ENCODE measurements around the gene AGFG2.
A peak's percentile ranks its signal among the peaks of the same experiment; 100 is the strongest.

The AGFG2 gene

GRCh38 chr7:100565133-100565571 lies 26.1 kb downstream of the AGFG2 start:
- no peak overlapping the region for H2AFZ ChIP-seq (ENCODE audit: low read length)
- no peaks in the 10 kb centered on the region for H4K20me1 ChIP-seq (ENCODE audit: insufficient read depth, low read length, poor library complexity, severe bottlenecking)
- H3F3A ChIP-seq (ENCODE audit: low read depth) = no peaks in the 10 kb centered on the region
- H3K4me1 ChIP-seq (ENCODE audit: insufficient read depth, low read length, poor library complexity, severe bottlenecking) = peaks cover 35% of the 10 kb centered on the region
- no peaks in the 10 kb centered on the region for H3K27me3 ChIP-seq (ENCODE audit: insufficient read depth, low read length, poor library complexity, severe bottlenecking)
- H3K9ac ChIP-seq (ENCODE audit: low read depth, low read length, poor library complexity, severe bottlenecking) = no peak overlapping the region
- no peaks in the 10 kb centered on the region for H3K9me2 ChIP-seq (replicated peaks; ENCODE audit: low read depth, low read length)
- H3K9me3 ChIP-seq (ENCODE audit: insufficient read depth, low read depth, low read length) = no peaks in the 10 kb centered on the region
- H3K79me2 ChIP-seq (ENCODE audit: insufficient read depth, low read length) = no peaks in the 10 kb centered on the region
- H3K4me3 ChIP-seq (ENCODE audit: low read length, poor library complexity, severe bottlenecking) = no peak overlapping the region
- no peak overlapping the region for H3K4me2 ChIP-seq (ENCODE audit: low read depth, low read length, poor library complexity, severe bottlenecking)
- TF ChIP-seq CTCF (conservative IDR thresholded peaks at IDR 0.05; ENCODE audit: low read length) (no peak), EZH2phosphoT487 (IDR thresholded peaks at IDR 0.05; ENCODE audit: borderline replicate concordance) (no peak)
- H3K36me3 ChIP-seq (ENCODE audit: insufficient read depth, low read length) = no peaks in the 10 kb centered on the region

- H3F3A ChIP-seq (ENCODE audit: low read depth) = no peaks in the 10 kb centered on the region
- H3K9ac ChIP-seq (ENCODE audit: low read depth, low read length, poor library complexity, severe bottlenecking) = no peak overlapping the region
- no peaks in the 10 kb centered on the region for H3K27me3 ChIP-seq (ENCODE audit: insufficient read depth, low read length, poor library complexity, severe bottlenecking)
- TF ChIP-seq EZH2phosphoT487 (IDR thresholded peaks at IDR 0.05; ENCODE audit: borderline replicate concordance) (no peak), CTCF (conservative IDR thresholded peaks at IDR 0.05; ENCODE audit: low read length) (no peak)
- H3K4me3 ChIP-seq (ENCODE audit: low read length, poor library complexity, severe bottlenecking) = no peak overlapping the region
- H4K20me1 ChIP-seq (ENCODE audit: insufficient read depth, low read length, poor library complexity, severe bottlenecking) = no peaks in the 10 kb centered on the region
- H3K79me2 ChIP-seq (ENCODE audit: insufficient read depth, low read length) = no peaks in the 10 kb centered on the region
- H3K36me3 ChIP-seq (ENCODE audit: insufficient read depth, low read length) = no peaks in the 10 kb centered on the region
- H3K4me1 ChIP-seq (ENCODE audit: insufficient read depth, low read length, poor library complexity, severe bottlenecking) = peaks cover 36% of the 10 kb centered on the region
- no peaks in the 10 kb centered on the region for H3K9me2 ChIP-seq (replicated peaks; ENCODE audit: low read depth, low read length)
- H2AFZ ChIP-seq (ENCODE audit: low read length) = no peak overlapping the region
- H3K9me3 ChIP-seq (ENCODE audit: insufficient read depth, low read depth, low read length) = no peaks in the 10 kb centered on the region
- no peak overlapping the region for H3K4me2 ChIP-seq (ENCODE audit: low read depth, low read length, poor library complexity, severe bottlenecking)
Observed at GRCh38 chr7:100566018-100566531, 27.1 kb downstream of the AGFG2 start.

GRCh38 chr7:100567031-100567730 lies 28.2 kb downstream of the AGFG2 start:
- Histone ChIP-seq H3K36me3 (ENCODE audit: insufficient read depth, low read length) (no peaks in the 10 kb centered on the region), H3F3A (ENCODE audit: low read depth) (no peaks in the 10 kb centered on the region), H2AFZ (ENCODE audit: low read length) (no peak overlapping the region), H3K79me2 (ENCODE audit: insufficient read depth, low read length) (no peaks in the 10 kb centered on the region), H3K4me3 (ENCODE audit: low read length, poor library complexity, severe bottlenecking) (peak overlapping the region; percentile 39), H3K27me3 (ENCODE audit: insufficient read depth, low read length, poor library complexity, severe bottlenecking) (no peaks in the 10 kb centered on the region), H4K20me1 (ENCODE audit: insufficient read depth, low read length, poor library complexity, severe bottlenecking) (no peaks in the 10 kb centered on the region), H3K9me3 (ENCODE audit: insufficient read depth, low read depth, low read length) (no peaks in the 10 kb centered on the region), H3K9ac (ENCODE audit: low read depth, low read length, poor library complexity, severe bottlenecking) (peak overlapping the region; percentile 5), H3K4me2 (ENCODE audit: low read depth, low read length, poor library complexity, severe bottlenecking) (peak overlapping the region; percentile 59), H3K9me2 (replicated peaks; ENCODE audit: low read depth, low read length) (no peaks in the 10 kb centered on the region), H3K4me1 (ENCODE audit: insufficient read depth, low read length, poor library complexity, severe bottlenecking) (peaks cover 36% of the 10 kb centered on the region)
- TF ChIP-seq CTCF (conservative IDR thresholded peaks at IDR 0.05; ENCODE audit: low read length) (no peak), EZH2phosphoT487 (IDR thresholded peaks at IDR 0.05; ENCODE audit: borderline replicate concordance) (no peak)
